GM19035 (cell line): ENCODE measurements around the gene SSBP4.

Experiments
- ATAC-seq: cut with Tn5 transposase; IDR thresholded peaks from one replicate; pipeline ENCODE4 v1.9.1; 2021; ENCODE audit not compliant: unreplicated experiment

SSBP4 gene

DNA sequence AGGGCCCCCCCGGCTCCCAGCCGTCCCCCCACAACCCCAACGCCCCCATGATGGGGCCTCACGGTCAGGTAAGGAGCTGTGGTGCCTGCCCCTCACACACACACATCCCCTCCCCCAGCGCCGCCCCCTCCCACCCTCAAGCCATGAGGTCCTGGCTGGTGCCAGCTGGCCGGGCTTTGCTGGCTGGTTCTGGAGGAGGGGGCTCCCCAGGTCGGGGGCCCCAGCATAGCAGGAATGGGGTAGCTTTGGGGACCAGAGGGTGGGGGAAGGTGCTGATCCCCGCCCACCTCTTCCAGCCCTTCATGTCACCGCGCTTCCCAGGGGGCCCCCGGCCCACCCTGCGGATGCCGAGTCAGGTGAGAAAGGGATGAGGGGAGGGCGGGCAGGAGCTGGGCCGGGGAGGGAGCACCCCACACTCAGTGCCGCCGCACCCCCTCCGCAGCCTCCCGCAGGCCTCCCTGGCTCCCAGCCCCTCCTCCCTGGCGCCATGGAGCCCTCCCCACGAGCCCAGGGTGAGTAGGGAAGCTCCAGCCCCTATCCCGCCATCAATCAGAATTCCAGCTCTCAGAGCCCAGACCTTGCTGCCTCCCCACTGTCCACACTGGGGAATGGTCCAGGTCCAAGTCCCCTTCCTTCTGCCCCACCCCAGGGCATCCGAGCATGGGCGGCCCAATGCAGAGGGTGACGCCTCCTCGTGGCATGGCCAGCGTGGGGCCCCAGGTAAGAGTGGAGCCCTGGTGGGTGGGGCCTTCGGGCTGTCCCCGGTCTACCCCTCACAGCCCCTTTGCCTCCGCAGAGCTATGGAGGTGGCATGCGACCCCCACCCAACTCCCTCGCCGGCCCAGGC is 12.4 kb downstream of the SSBP4 start:
- ATAC-seq = no peak

DNA sequence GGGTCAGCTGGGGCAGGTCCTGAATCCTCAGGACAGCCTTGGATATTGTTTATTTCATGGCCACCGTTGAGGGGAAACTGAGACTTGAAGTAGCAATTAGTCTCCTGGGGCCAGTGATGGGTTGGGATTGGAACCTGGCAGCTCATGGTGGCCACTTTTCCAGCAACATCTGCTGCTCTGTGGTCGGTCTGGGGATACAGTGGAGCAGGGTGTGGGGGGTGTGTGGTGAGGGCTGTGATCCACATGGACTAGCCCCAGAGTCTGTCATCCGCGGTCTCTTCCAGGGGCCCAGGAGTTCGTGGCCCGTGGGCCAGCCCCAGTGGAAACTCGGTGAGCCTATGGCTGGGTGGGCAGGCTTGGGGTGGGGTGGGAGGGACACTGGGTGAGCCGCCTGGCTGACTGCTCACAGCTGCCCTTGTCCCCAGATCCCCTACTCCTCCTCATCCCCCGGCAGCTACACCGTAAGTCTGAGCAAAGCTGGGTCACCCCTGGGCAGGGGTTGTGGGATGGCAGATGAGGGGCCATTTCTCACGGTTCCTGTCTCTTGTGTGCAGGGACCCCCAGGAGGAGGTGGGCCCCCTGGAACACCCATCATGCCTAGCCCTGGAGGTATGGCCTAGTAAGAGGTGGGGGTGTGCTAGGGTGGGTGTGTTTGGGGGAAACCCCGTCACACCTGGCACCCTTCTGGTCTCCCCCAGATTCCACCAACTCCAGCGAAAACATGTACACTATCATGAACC is 13.2 kb downstream of the SSBP4 start:
- ATAC-seq = no peak

DNA sequence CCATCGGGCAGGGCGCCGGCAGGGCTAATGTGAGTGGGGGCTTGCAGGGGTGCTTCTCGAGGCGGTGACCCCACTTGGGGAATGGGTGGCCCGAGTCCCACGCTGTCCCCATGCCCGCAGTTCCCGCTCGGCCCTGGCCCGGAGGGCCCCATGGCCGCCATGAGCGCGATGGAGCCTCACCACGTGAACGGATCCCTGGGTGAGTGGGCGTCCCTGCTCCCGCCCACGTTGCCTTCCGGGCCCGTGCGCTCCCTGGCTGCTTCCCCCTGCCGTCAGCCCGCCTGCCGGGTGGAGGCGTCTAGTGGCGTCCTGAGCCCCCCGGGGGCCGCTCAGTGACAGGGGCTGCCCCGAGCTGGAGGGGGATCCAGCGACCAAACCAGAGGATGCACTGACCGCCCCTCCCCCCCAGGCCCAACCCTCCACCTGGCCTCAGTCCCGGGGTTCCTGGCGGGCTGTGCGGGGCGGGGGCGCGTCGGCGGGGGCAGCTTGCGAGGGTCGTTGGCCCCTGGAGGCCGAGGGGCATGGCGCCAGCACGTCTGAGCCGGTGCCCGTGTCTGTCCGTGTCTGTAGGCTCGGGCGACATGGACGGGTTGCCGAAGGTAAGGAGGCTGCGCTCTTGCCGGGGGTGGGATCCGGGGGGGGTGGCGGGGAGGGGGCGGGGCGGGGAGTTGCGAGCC is 14.0 kb downstream of the SSBP4 start:
- ATAC-seq = no peak

DNA sequence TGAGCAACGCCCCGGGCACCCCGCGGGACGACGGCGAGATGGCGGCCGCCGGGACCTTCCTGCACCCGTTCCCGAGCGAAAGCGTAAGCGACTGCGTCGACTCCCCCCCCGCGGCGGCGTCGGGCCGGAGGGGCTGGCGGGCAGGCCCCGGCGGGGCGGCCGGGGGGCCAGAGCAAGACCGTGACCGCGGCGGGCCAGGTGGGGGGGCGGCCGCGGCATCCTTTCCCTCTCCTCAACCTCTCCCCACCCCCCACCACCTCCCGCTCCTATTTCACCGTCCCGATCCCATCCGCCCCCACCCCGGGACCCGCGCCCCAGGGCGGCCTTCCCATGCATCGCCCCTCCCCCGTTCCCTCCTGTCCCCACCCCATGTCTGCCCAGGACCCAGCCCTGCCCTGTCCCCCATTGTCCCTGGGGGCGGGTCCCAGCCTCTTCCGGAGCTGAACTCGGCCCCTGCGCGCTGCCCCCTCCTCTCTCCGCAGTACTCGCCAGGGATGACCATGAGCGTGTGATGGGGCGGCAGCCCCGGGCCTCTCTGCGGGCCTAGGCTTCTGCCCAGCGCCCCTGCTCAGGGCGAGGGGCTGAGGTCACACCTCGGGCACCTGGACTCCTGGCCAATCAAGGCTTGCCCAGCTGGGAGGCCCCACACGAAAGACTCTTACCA is 14.7 kb downstream of the SSBP4 start:
- no peak for ATAC-seq

DNA sequence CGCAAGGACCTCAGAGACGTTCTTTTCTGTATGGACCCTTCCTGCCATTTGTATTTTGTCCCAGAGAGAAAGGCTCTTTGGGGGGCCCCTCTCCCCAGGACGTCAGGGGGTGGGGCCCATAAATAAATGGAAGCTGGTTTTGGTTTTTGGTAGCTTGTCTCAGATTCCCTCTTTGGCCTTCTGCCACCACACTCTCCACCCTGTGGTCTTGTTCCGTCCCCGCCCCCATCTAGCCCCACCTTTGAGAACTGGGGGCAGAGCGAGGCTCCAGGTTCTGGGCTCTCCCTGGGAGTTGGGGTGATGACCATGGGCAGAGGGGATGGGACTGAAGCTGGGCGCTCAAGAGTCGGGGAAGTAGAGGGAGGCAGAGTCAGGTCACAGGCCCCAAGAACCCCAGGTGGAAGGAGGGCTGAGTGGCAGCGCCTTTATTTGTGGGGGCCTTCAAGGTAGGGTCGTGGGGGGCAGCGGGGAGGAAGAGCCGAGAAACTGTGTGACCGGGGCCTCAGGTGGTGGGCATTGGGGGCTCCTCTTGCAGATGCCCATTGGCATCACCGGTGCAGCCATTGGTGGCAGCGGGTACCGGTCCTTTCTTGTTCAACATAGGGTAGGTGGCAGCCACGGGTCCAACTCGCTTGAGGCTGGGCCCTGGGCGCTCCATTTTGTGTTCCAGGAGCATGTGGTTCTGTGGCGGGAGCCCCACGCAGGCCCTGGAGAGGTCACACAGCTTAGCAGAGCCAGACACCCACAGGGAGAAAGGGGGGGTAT is 15.4 kb downstream of the SSBP4 start:
- no peak for ATAC-seq

DNA sequence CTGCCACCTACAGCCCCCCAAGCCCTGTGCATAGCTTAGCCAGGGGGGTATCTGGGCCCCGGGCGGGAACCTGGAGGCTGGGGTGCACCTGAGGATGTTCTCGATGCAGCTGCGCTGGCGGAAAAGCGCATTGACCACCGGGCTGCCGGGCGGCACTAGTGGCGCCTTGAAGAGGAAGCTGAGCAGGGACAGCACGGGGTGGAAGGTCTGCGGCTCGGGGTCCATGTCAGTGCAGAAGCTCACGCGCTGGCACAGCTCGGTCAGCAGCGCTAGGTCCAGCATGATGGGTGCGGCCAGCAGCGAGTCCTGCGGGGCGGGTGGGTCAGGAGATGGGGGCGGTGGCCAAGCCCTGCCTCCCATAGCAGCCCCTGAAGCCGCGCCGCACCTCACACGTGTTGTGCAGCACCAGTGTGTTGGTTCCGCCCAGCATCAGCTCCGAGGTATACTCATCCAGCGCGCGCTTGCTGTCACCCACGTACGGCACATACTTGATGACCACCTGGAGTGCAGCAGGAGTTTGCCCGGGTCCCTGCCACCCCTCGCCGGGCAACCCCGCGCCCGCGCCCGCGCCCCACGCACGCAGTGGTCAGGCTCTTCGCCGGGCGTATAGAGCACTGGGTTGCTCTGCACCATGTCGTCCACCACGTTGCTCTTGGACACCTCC is 16.1 kb downstream of the SSBP4 start:
- ATAC-seq = no peak

DNA sequence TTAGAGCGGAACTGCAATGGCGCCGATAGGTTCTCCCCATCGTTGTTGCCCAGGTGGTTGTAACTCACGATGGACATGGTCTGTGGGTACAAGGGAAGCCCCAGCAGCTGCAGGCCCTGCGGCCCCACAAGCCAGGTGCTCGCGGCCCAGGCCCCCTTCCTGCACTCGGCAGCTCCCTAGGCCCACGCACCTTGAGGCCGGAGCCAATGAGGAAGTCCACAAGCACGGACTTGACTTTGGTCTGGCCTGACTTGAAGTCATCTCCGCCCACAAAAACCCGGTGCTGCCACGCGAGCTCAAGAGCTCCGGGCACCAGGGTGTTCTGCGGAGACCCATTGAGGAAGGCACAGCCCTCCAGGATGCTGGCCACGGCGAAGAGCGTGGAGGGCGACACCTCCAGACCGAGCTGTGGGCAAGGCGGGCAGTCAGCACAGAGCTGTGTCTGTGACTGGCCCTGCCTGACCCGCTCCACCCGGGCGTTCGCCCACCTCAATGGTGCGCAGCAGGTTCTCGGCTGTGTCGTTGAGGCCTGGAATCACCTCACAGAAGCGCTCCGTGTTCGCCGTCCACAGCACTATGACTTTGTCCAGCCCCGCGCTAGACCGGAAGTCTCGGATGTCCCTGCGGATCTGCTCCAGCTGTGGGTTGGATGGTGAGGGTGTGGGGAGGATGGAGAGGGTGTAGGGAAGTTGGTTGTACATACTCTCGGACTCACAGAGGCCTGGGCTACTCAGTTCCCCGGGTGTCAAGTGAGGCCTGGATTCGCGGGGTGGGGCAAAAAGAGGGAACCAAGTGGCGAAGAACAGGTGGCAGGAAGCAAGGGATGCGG is 16.9 kb downstream of the SSBP4 start:
- no peak for ATAC-seq

DNA sequence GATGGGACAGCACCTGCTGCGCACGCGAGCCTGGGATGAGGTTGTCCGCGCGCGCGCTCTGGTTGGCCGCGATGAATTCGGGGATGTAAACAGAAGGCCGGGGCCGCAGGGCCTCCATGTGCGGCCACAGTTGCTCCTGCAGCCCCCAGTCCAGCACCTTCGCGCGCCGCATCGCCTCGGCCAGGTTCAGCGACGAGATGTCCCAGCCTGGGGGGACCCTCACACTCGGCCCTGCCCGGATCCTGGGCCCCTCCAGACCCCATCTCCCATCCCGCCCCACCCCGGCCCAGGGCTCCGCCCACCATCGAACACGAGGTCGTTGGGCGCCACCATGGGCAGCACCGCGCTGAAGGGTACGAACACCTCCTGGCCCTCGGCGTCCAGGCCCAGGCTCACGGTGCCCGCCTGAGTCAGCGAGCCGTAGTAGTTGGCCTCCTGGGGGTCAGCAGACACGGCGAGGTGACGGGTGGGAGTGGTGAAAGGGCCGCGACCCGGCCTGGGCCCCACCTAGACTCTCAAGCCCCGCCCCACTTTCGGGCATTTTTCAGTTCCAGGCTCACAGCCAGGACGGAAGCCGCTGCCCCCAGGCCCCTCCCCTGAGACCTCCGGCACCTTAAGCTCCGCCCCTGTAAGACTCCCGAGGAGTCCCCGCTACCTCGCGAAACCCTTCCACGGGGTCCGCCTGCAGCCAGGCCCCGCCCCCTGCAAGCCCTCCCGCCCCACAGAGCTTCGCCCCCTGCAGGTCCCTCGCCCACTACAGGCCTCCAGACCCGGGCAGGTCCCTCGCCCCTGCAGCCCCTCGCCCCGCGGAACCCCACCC is 17.7 kb downstream of the SSBP4 start:
- ATAC-seq = peak; percentile 51

DNA sequence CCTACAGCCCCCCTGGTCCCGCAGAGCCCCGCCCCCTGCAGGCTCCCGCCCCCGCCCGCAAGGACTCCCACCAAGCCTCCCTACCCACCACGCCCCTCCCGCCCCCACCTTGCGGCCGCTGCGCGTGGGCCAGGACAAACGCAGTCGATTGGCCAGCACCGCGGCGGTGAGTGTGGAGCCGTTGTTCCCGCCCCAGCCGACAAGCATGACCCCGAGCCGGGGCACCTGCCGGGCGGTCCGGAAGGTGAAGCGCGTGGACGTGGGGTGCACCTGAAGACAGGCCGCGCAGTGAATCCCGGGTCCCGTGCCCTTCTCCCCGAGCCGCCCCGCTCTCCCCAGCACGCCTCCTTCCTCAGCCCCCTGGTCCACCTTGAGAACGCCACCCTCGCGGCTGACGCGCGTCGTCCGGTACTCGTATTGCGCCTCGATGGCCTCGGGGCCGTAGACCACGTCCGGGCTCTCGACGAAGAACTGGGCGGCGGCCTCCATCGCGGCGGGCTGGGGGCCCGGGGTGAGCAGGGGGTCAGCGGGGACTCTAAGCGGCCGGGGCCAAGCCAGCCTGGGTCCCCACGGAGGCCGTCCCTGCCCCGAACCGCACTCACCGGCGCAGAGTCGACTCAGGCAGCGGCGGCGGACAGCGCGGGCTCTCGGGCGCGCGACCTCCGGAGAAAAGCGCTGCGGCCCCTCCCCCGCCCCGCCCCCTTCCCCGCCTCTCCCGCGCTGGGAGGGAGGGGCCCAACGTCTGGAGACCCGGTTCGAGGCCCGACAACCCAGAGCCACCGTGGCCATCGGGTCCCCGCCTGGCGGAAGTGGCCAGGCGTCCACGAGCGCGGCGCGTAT is 18.5 kb downstream of the SSBP4 start, which contains the start of gene ISYNA1:
Gene ISYNA1, minus strand, starts transcription at position 643 of the 840 bp plus-strand sequence. Its CDS starts 154 bp downstream, at position 489.
- ATAC-seq = no peak

DNA sequence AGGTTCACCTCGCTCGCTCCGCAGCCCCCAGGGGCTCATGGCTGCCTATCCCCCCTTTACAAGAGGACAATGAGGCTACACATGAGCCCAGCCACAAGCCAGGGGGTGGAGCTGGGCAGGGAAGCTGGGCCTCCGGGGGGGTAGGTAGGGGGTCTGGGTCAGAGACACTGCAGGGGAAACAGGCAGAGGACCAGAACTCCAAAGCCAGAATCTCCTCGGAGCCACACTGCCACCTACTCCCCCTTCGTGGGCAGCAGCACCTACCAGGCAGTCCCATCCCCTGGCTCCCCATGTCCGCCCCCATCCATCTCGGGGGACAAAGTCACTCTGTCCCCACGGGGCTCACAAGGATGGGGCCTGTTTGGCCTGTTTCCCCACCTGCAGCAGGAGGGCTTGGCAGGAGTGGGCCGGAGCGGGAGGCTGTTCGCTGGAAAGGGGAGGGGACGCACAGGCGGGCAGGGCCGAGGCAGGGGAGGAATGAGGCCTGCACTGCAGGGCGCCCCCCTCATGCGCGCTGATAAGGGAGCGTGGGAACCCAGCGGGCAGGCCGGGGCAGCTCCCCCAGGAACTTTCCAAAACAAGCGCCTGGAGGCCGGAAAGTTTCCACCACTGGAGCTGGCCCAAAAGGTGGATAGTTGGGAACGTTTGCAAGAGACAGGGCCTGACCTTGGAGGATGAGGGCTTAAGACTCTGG is 19.3 kb downstream of the SSBP4 start:
- no peak for ATAC-seq

DNA sequence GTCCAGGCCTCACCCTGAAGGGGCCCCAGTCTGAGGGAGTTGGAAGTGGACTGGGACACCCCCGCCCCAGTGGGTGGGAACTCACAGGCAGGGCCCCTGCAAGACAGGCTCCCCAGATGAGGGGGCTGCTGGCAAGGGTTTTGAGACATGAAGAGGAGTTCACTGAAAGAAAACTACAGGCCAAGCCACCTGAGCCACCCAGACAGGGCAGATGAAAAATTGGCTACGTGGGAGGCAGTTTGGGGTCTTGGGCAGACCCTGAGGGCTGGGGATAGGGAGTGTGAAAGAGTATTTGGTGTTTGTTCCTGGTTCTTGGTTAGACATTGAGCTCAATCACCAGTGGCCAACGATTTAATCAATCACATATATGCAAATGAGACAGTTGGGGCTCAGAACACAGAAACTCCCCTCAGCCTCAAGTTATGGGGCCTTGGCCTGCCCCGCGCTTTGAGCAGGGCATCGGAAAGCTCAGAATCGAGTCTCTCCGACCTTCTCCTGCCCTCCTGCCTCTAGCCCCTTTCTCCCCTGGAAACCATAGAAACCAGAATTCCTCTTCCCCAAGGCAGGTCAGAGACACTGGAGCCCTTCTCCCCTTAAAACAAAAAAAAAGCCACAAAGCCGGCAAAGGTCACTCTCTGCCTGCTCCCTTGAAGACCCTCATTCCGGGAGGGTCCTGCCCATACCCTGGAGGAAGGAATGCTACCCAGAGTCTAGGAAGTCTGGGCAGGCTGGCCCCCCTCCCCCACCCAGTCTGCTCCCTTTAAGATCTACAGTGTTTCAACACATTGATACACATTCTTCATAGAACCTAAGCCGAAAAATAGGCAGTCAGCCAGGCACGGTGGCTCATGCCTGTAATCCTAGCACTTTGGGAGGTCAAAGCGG is 20.1 kb downstream of the SSBP4 start:
- no peak for ATAC-seq

DNA sequence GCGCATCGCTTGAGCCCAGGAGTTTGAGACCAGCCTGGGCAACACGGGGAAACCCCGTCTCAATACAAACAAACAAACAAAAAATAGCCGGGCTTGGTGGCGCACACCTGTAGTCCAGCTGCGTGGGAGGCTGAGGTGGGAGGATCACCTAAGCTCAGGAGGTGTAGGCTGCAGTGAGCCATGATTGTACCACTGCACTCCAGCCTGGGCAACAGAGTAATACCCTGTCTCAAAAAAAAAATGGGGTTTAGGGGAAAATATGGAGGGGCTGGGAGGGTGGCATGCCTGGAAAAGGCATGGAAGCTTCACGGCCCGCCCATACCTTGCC is 20.7 kb downstream of the SSBP4 start:
- no peak for ATAC-seq

DNA sequence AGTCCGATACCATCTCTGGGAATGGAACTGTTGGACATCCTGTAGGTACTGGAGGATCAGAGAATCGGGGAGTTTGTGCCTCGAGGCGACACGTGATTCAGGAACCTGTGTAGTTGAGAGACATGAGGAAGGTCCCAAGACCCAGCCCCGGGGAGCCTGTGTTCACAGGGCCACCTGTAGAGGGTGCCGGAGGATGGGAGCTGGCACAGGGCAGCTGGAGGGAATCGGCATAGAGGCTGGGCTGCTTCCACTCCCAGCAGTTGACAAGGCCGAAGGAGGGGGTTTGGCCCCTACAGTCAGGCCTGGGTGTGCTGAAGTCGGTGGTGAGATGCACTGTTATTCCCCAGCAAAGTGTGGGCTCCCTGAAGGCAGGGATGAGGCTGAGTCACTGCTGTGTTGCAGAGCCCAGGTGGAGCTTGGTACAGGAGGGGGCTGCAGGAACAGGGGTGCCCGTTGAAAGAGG is 21.2 kb downstream of the SSBP4 start:
- no peak for ATAC-seq

DNA sequence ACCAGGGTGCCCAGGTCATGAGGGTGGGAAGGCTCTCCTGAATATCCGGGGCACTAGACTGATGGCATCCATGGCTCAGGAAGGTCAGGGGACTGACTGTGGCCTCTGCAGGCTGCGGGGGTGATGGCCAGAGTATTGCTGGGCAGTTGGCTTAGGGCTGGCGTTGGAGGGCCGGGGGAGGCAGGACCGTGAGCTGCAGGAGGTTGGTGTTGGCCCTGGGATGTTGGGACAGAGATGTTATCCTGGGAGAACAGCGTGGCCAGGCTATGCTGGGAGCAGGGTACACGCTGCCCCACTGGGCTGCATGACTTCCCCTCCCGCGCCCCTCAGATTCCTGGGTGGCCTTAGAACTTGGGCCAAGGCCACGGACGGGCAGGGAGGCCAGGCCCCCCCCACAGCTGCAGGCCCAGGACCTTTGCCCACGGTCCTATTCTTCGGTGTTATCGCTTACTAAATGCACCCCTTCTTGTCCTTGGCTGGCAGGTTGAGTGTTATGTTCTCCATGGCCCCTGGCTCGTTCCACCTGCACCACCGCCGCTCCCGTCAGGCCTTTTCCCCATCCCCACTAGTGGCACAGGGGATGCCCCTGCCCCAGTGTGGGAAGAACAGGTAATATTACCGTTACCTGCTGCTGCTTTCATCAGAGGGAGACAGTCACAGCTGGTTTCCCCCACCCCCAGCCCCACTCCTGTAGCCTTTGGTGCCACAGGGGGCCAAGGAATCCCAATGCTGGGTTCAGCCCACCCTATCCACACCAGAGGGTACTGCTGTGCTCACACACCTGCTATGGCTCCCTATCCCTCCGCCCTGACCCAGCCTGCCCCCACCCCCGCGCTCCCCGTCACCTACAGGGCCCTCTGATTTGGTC is 22.0 kb downstream of the SSBP4 start:
- ATAC-seq = no peak
